ENCODE measurements around the gene CCDC174.
A peak's percentile ranks its signal among the peaks of the same experiment; 100 is the strongest.

Gene CCDC174

DNA sequence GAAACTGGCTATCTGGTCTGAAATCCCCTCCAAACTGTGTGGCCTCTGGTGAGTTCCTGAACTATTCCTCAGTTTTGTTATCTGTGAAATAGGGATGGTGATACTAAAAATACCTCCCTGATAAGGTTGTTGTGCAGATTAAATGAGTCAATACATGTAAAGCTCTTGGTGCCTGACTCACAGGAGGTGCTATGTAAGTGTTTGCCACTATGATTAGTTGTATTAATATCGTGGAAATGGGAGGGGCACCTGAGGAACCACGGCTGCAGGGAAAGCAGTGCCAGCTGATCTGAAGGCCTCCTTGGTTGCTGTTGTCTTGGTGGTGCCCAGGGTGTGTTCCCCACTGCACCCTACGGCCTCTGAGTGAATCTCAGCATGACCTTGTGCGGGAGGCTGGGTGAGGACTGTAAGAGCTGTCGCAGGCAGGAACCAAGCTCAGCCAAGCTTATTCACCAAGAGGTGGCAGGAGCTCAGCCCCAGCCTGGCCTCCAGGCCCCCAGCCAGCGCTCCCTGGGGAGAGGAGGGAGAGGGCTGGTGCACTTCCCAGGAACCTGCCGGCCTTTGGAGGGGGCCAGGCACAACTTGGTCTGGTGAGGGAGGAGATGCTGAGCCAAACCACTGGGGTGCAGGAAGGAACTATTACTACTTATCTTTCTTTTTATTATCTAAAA lies 44.8 kb upstream of the CCDC174 start:
- H3K4me1 ChIP-seq (ENCODE audit: control insufficient read depth, insufficient read depth, low read length) = no peaks in the 10 kb centered on the region
- CTCF ChIA-PET = interaction anchor here (0.7 to 2.1 kb wide), 6 partner anchors 26 to 723 kb away, joined by 3 to 7 read pairs (median 5); no protein-coding TSS in a partner anchor
- no peak overlapping the region for H3K27ac ChIP-seq (ENCODE audit: extremely low read depth, low read depth, low read length)
- no peaks in the 10 kb centered on the region for H3K36me3 ChIP-seq (ENCODE audit: control insufficient read depth in 2 of 2, insufficient read depth in 1 of 2, low read length in 2 of 2)
- no peaks in the 10 kb centered on the region for H3K9me3 ChIP-seq (ENCODE audit: control insufficient read depth, insufficient read depth, low read depth, low read length)
- H3K4me3 ChIP-seq (ENCODE audit: low read depth, low read length) = no peak overlapping the region
- no peak for TF ChIP-seq ZNF830 (tag by site-specific recombination; IDR thresholded peaks at IDR 0.05; ENCODE audit: low read depth)
- no peak for TF ChIP-seq ZNF473 (tag by site-specific recombination; IDR thresholded peaks at IDR 0.05)
- TF ChIP-seq, protein P1, sequence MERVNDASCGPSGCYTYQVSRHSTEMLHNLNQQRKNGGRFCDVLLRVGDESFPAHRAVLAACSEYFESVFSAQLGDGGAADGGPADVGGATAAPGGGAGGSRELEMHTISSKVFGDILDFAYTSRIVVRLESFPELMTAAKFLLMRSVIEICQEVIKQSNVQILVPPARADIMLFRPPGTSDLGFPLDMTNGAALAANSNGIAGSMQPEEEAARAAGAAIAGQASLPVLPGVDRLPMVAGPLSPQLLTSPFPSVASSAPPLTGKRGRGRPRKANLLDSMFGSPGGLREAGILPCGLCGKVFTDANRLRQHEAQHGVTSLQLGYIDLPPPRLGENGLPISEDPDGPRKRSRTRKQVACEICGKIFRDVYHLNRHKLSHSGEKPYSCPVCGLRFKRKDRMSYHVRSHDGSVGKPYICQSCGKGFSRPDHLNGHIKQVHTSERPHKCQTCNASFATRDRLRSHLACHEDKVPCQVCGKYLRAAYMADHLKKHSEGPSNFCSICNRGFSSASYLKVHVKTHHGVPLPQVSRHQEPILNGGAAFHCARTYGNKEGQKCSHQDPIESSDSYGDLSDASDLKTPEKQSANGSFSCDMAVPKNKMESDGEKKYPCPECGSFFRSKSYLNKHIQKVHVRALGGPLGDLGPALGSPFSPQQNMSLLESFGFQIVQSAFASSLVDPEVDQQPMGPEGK (tag by site-specific recombination; IDR thresholded peaks at IDR 0.05) = no peak
- peak; percentile 47; the same call in 1 of the 2 replicates for TF ChIP-seq ZNF664 (tag by site-specific recombination; IDR thresholded peaks at IDR 0.05)
- TF ChIP-seq ZNF530 (tag by site-specific recombination; IDR thresholded peaks at IDR 0.05; ENCODE audit: low read depth) = no peak
- no peak for TF ChIP-seq ZNF777 (tag by site-specific recombination; IDR thresholded peaks at IDR 0.05; ENCODE audit: borderline replicate concordance)
- TF ChIP-seq, protein P2, sequence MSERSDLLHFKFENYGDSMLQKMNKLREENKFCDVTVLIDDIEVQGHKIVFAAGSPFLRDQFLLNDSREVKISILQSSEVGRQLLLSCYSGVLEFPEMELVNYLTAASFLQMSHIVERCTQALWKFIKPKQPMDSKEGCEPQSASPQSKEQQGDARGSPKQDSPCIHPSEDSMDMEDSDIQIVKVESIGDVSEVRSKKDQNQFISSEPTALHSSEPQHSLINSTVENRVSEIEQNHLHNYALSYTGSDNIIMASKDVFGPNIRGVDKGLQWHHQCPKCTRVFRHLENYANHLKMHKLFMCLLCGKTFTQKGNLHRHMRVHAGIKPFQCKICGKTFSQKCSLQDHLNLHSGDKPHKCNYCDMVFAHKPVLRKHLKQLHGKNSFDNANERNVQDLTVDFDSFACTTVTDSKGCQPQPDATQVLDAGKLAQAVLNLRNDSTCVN (tag by site-specific recombination; optimal IDR thresholded peaks at IDR 0.05) = no peak
- no peak for TF ChIP-seq PRDM10 (tag by site-specific recombination; IDR thresholded peaks at IDR 0.05)
- peak; percentile 89 for TF ChIP-seq ZIC2 (tag by site-specific recombination; IDR thresholded peaks at IDR 0.05)
- TF ChIP-seq ZNF26 (tag by site-specific recombination; IDR thresholded peaks at IDR 0.05) = no peak
- peak; percentile 73 for TF ChIP-seq GLIS1 (tag by site-specific recombination; IDR thresholded peaks at IDR 0.05)
- TF ChIP-seq BCL11B (tag by site-specific recombination; IDR thresholded peaks at IDR 0.05; ENCODE audit: low read depth) = no peak
- TF ChIP-seq ZSCAN5A (tag by site-specific recombination; IDR thresholded peaks at IDR 0.05) = no peak
- TF ChIP-seq ZNF529 (tag by site-specific recombination; IDR thresholded peaks at IDR 0.05; ENCODE audit: insufficient replicate concordance) = no peak
- TF ChIP-seq, protein P3, sequence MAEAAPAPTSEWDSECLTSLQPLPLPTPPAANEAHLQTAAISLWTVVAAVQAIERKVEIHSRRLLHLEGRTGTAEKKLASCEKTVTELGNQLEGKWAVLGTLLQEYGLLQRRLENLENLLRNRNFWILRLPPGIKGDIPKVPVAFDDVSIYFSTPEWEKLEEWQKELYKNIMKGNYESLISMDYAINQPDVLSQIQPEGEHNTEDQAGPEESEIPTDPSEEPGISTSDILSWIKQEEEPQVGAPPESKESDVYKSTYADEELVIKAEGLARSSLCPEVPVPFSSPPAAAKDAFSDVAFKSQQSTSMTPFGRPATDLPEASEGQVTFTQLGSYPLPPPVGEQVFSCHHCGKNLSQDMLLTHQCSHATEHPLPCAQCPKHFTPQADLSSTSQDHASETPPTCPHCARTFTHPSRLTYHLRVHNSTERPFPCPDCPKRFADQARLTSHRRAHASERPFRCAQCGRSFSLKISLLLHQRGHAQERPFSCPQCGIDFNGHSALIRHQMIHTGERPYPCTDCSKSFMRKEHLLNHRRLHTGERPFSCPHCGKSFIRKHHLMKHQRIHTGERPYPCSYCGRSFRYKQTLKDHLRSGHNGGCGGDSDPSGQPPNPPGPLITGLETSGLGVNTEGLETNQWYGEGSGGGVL (tag by site-specific recombination; IDR thresholded peaks at IDR 0.05) = 0 out of 2 replicates have a peak, but pooled peaks have one; percentile 37
- no peak for TF ChIP-seq ZNF175 (tag by site-specific recombination; IDR thresholded peaks at IDR 0.05)
- POLR2A ChIA-PET = no interaction called here

All from HEK293 (cell line).